Measurements from ENCODE around the gene SARDH. TPM values are rescaled to one million over a fixed set of nuclear protein-coding genes. Genes with fewer than 3 reads are reported as not detected.
"Not testable (repeated sequence)": the region's sequence is repeated elsewhere in the genome, so short reads cannot be mapped to it uniquely, and the experiment has no call there.

Gene SARDH
- total RNA-seq, 1 experiment from 2014 or later = 31.0 TPM

DNA sequence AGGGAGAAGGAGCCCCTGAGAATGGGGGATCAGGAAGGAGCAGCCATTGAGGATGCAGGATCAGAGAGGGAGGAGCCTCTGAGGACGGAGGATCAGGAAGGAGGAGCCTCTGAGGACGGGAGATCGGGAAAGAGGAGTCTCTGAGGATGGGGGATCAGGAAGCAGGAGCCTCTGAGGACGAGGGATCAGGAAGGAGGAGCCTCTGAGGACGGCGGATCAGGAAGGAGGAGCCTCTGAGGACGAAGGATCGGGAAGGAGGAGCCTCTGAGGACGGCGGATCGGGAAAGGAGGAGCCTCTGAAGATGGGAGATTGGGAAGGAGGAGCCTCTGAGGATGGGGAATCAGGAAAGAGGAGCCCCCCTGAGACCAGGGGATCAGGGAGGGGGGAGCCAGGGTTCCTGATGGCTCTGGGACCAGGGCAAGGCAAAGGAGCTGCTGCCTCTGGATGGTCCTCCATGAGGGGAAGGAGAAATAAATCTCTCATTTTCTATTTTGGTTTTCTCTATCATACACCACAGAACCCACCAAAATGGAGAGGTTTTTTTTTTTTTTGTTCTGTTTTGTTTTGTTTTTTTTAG lies 22.6 kb upstream of the SARDH start:
- DNase-seq (ENCODE audit: low spot score) = no peak

DNA sequence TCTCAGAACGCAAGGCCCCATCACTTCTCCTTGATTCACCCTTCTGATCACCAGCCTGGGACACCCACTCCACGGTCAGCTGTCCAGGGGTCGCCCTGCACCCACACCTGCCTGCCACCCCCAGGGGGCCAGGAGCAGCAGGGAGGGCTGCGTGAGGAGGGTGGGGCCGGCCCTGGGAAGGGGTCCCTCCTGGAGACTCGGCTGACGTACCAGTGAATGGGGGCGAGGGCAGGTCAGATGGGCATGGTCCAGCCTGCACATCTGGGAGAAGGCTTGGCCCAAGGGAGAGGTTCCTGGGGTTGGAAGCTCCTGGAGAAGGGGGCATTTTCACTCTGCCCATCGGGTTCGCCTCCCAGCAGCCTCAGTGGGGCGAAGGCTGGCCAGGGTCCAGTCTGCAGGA lies 21.8 kb upstream of the SARDH start:
- DNase-seq (ENCODE audit: low spot score) = no peak

DNA sequence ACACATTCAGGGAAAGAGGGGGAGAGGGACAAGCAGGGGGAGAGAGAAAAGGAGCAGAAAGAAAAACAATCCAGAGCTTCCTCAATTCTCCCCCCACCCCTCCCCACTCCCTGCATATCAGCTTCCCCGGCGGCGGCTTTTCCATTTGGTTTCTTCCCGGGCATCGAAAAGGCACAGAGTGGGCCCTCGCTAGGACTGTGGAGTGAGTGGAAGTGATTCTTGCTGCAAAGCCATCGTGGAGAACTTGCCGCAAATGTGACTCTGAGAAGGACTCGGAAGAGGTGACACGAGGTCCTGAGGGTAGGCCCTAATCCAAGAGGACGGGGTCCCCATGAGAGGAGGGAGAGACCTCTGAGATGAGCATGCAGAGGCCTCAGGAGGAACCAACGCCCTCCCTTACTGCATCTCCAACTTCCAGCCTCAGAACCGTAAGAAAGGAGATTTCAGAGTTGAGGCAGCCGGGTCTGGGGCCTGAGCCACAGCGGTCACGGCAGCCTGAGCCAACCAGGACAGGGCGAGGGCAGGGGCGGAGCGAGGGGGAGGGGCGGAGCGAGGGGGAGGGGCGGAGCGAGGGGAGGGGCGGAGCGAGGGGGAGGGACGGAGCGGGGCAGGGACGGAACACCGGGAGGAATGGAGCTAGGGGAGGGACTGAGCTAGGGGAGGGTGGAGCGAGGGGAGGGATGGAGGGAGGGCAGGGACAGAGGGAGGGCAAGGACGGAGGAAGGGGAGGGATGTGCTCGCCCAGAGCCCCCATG lies 21.2 kb upstream of the SARDH start:
- no peak for DNase-seq (ENCODE audit: low spot score)

DNA sequence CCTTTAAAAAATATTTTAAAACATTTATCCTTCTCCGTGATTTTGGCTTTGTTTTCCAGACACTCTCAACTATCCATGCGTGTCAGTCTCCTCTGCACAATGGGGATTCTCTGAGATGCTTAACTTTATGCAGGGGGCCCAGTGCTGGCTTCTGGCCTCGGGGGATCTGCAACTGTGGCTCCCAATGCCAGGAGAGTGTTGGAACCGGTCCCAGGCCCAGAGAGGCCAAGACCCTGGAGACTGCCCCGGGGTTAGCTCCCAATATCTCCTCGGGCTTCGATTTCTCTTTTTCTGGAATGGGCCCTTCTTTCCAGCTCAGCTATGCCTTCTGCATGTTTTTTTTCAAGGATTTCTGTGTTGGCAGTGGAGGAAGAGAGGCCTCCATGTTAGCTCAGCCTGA lies 20.1 kb upstream of the SARDH start:
- DNase-seq (ENCODE audit: low spot score) = no peak

DNA sequence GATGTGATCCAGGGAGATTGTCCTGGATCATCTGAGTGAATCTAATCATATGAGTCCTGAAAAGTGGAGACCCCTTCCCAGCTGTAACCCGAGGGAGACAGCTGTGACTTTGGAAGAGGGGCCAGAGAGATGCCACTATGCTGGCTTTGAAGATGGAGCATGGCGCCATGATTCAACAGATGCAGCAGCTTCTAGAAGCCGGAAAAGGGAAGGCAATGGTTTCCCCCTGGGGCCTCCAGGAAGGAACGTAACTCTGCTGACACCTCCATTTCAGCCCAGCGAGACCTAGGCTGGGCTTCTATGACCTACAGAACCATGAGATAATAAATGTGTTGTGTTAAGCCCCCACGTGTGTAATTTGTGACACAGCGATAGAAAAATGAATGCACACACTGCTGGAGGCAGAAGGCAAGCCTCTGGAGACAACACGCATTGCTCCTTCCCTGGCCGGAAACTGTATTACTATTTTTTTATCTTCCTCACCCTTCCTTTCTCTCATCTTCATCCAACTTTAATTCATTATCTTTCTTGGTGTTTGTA lies 16.6 kb upstream of the SARDH start:
- DNase-seq (ENCODE audit: low spot score) = no peak

DNA sequence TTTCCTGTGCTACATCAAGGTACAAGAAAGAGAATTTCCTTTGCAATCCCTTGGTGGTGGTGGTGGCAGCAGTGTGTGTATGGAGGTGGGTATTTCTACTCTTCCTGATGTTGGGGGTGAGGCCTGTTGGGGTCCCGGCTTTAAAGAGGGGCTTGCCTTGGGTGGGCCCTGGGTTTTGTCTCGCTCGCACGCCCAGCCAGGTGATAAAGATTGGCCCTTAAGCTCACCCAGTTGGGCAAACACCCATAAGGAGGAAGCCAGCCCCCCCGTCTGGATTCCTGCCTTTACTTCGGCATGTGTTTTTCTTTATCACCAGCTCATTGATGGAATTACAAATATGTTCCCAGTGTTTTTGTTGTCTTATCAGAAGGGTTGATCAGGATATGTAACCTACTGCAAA lies 16.0 kb upstream of the SARDH start:
- no peak for DNase-seq (ENCODE audit: low spot score)

DNA sequence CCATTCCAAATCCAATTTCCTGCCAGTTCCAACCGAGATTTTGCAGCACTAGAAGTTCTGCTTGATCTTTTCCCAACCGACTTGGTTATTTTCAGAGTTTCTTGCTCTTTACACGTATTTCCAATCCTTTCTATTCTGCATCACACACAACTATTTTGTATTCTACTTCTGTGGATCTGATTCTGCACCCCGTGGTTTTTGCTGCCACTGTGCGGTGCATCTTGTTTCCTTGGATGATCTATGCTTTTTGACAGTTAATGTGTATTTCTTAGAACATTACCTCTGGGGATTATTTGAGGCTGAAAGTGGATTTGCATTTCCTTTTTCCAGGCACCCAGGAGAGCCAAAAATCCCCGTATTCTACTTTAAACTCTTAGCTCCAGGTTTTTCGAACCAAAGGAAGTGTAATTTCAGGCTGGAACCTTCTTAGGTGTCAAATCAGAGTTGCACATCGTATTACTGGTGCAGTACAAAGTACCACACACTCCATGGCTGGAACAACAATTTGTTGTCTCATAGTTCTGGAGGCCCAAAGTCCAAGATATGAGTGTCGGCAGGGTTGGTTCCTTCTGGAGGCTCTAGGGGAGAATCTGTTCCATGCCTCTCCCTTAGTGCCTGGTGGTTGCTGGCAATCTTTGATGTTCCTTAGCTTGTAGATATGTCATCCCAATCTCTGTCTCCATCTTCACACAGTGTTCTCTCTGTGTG lies 14.7 kb upstream of the SARDH start:
- DNase-seq (ENCODE audit: low spot score) = no peak

DNA sequence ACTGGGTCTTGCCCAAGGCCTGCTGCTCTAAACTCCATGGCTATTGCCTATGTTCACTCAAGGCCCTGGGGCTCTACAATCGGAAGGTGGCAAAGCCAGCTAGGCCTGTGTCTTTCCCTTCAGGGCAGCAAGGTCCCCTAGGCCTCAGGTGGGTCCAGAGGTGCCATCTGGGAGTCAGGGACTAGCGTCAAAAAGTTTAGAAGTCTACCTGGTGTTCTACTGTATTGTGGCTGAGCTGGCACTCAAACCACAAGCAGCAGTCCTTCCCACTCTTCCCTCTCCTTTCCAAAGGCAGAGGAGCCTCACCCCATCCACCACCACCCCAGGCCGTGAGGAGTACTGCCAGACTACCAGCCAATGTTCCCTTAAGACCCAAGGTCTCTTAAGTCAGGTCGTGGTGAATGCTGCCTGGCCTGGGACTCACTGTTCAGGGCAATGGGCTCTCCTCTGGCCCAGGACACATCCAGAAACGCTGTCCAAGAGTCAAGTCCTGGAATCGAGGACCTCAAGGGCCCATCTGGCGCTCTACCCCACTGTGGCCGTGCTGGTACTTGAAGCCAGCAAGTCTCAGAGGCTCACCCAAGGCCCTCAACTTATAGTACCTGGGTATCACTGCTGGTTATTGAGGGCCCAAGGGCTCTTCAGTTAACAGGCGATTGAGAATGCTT lies 13.0 kb upstream of the SARDH start:
- no peak for DNase-seq (ENCODE audit: low spot score)

DNA sequence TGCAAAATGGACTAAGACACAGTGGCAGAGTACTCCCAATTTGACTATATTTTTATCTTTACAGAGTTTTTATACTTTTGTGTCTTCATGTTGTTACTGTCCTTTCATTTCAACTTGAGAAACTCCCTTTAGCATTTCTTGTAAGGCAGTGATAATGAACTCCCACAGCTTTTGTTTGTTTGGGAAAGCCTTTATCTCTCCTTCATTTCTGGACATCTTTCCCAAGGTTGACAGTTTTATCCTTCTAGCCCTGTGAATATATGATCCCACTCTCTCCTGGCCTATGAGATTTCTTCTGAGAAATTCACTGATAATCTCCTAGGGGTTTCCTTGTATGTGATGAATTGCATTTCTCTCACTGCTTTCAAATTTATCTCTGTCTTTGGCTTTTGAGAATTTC lies 9.2 kb upstream of the SARDH start:
- no peak for DNase-seq (ENCODE audit: low spot score)

DNA sequence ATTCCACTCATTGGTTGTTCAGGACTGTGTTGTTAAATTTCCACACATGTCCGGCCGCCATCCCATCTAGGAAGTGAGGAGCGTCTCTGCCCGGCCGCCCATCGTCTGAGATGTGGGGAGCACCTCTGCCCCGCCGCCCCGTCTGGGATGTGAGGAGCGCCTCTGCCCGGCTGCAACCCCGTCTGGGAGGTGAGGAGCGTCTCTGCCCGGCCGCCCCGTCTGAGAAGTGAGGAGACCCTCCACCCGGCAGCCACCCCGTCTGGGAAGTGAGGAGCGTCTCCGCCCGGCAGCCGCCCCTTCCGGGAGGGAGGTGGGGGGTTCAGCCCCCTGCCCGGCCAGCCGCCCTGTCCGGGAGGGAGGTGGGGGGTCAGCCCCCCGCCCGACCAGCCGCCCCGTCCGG lies 6.4 kb upstream of the SARDH start:
- DNase-seq (ENCODE audit: low spot score) = not testable (repeated sequence)

DNA sequence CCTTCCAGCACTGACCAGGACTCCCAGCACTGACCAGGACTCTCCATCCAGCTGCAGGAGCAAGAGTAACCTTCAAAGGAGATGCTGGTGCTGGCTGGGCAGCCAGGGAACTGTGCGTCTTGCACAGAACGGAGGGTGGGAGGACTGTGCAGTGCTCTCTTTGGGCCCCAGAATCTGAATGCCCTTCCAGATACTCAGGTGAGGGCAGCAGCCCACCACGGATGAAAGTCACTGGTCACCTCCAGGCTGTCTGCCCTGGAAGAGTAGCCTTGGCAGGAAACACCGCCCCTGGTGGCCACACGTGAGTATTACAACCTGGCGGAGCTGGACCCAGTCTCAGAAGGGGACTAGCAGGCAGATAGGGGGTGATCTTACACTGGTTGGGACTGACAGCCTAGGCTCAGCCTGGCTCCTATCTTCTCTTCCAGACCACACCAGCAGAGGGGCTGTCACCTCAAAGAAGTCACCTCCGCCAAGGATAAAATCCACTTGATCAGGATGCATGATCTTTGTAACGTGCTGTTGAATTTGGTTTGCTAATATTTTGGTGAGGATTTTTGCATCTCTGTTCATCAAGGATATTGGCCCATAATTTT lies 4.8 kb upstream of the SARDH start:
- DNase-seq (ENCODE audit: low spot score) = peak; percentile 78

DNA sequence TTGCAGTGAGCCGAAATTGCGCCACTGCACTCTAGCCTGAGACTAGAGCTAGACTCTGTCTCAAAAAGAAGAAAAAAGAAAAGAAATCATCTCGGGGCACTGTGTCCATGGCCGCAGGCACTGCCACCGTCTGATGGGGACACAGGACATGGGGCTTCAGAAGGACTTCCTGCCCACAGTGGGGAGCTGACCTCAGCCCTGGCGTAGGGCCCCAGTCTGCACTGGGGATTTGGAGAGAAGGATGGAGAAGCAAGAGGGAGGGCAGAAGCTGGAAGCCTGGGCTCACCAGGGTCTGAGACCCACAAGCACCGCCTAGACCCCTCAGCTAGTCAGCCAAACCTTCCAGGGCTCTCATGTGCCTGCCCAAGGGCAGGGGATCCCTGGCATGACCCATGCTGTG lies 4.1 kb upstream of the SARDH start:
- DNase-seq (ENCODE audit: low spot score) = no peak

DNA sequence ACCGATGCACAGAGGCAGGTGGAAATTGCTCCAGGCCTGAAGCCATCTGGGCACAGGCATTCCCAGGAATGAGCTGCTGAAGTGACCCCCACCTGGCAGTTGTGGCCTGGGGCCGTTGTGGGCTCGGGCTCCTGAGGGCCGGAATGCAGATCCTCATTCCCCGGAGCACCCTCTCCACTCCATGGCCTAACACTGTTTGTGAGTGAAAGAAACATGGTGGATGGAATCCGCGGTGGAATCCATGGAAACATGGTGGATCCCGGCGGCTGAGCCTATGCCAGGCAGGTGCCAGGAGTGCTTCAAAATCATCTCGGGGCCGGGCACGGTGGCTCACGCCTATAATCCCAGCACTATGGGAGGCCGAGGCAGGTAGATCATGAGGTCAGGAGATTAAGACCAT lies 3.6 kb upstream of the SARDH start:
- DNase-seq (ENCODE audit: low spot score) = no peak

DNA sequence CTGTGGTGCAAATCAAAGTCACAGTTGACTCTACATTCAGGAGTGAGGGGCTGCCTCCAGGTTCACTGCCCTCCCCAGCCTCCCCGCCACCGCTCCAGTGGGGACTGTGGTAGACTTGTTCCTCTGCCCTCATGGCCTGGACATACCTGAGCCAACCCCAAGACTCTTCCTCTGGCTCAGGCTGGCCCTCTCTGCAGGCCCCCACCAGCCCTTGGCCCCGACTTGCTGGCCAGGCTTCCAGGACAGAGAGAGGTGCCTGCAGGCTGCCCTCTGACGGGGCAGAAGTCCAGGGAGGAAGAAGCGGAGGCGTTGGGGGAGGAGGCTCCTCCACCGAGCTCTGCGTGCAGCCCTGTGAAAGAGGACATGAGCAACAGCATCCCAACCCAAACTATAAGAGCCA lies 2.8 kb upstream of the SARDH start:
- no peak for DNase-seq (ENCODE audit: low spot score)

DNA sequence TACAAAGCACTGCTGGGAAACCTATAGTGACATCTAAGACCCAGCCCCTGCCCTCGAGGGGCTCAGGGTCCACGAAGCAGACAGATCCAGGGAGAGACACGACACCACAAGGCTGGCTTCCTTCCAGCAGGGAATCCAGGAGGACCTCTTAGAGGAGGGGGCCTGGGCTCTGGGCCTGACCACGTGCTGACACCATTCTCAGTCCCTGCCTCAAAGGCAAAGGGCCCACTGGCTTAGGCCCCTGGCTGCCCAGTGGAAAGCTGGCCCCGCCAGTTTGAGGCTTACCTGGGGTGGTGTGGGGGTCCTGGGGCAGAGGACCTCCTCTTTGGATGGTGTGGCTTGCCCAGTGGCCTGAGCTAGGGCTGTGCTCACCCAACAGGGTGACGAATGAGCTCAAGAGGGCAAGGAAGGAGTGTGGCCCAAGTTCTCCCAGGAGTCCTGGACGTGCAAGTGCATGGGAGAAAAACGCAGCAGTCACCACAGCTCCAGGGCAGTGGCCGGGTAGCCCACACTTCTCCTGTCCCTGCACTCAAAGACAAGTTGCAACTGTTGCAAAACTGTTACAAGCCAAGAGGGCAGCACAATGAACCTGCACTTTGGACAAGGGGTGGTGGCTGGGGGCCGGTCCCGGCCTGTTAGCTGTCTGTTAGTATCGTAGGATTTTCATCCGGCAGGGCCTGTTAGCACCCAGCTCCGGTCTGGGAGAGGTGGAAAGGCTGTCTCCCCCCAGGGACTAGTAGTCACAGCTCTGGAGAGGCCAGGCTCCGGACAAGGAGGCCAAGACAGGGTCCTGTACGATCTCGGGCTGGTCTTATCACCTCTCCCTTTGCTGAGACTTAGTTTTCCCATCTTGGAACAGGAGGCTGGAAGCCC lies 1.5 kb upstream of the SARDH start:
- DNase-seq (ENCODE audit: low spot score) = no peak

DNA sequence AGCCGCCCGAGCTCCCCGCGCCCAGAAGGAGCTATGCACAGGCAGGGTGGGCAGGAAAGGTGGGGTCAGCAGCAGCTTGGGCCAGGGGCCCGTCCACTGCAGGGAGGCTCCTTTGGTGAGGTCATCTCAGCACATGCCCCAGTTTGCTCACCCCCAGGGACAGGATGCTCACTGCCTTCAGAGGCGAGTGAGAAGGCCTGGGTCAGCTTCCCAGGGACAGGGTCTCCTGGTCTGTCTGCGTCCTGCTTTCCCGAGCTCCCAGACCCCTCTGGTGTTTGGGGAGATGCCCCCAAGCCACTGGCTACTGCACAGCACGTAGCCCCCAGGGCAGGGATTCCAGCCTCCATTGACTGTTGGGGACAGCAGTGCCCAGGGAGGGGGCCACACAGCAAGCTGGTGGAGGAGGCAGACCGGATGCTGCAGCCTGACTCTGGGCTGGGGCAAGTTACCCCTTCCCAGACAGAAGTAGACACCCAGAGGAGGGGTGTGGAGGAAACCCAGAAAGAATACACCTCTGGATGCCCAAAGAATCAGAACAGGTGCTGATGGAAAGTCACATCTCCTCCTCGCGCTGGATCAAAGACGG lies 581 bp upstream of the SARDH start:
- no peak for DNase-seq (ENCODE audit: low spot score)

DNA sequence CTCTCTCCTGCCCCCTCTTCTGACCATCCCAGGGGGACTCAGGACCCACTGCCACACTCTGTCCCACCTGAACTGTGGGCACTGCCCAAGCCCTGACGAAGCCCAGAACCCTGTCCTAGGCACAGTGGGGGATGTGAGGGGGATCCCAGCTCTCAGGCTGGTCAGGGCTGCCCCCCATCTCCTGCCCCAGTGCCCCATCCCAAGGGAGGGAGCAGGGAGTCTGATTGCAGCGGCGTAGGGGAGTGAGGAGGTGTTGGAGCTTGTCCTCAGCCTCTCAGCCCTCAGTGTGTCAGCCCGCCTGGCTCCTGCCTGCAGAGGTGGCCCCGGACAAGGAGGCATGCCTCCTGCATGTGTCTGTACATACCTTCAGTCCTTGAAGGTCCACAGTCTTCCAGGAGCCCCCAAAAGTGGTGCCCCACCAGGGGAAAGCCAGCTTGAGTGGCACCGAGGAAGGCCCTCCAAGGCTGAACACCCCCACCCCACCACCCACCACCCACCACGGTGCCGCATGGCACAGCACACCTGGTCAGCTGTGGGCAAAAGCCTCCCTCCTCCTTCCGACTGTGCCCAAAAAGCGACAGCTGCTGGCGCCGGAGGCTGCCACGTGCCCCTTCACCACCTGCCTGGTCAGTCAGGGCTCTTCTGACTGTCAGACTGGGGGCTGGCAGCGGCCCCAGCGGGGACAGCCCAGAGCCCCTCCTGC lies 930 bp downstream of the SARDH start:
- DNase-seq (ENCODE audit: low spot score) = no peak

DNA sequence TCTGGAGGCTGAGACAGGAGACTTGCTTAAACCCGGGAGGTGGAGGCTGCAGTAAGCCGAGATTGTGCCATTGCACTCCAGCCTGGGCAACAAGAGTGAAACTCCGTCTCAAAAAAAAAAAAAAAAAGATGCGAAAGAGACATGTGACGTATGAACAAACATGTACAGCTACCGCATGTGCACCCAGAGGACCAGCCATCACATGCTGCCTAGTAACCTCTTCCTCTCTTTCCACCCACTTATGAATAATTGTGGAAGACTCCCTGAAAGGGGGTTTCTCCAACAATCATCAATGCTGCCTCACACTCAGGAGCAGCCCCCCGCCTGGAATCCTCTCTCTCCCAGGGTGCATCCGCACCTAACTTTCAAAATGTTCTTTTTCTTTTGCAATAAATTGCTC lies 2.2 kb downstream of the SARDH start:
- no peak for DNase-seq (ENCODE audit: low spot score)

DNA sequence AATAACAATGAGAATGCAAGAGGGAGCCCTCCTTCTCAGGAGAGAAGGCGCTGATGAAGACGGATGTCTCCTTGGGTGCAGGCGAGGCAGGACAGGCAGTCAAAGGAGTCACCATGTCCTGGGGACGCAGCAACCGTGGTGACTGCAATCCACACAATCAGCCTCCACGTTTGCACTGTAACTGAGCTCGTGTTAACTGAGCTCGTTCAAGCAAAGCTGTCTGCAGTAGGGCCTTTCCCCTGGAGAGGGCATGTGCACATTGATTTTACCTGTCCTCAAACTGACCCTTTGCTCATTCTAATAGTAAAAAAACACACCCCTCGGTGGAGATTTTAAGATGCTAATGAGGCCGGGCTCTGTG lies 2.8 kb downstream of the SARDH start:
- DNase-seq (ENCODE audit: low spot score) = no peak

Measured in A172 (cell line).